ENCODE measurements around the gene MORC3. TPM values are rescaled to one million over a fixed set of nuclear protein-coding genes. Genes with fewer than 3 reads are reported as not detected.

The MORC3 gene, protein sequence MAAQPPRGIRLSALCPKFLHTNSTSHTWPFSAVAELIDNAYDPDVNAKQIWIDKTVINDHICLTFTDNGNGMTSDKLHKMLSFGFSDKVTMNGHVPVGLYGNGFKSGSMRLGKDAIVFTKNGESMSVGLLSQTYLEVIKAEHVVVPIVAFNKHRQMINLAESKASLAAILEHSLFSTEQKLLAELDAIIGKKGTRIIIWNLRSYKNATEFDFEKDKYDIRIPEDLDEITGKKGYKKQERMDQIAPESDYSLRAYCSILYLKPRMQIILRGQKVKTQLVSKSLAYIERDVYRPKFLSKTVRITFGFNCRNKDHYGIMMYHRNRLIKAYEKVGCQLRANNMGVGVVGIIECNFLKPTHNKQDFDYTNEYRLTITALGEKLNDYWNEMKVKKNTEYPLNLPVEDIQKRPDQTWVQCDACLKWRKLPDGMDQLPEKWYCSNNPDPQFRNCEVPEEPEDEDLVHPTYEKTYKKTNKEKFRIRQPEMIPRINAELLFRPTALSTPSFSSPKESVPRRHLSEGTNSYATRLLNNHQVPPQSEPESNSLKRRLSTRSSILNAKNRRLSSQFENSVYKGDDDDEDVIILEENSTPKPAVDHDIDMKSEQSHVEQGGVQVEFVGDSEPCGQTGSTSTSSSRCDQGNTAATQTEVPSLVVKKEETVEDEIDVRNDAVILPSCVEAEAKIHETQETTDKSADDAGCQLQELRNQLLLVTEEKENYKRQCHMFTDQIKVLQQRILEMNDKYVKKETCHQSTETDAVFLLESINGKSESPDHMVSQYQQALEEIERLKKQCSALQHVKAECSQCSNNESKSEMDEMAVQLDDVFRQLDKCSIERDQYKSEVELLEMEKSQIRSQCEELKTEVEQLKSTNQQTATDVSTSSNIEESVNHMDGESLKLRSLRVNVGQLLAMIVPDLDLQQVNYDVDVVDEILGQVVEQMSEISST
- 5.8 to 7.4 TPM (median 6.4 TPM) in 5 replicates for total RNA-seq (2022; extraction: Qiagen RNA extraction)

GRCh38 chr21:36319767-36320420 lies at the start of gene MORC3:
MORC3 (plus strand) TSS chr21:36320197; CDS start chr21:36320265, 68 bp downstream.

DNA sequence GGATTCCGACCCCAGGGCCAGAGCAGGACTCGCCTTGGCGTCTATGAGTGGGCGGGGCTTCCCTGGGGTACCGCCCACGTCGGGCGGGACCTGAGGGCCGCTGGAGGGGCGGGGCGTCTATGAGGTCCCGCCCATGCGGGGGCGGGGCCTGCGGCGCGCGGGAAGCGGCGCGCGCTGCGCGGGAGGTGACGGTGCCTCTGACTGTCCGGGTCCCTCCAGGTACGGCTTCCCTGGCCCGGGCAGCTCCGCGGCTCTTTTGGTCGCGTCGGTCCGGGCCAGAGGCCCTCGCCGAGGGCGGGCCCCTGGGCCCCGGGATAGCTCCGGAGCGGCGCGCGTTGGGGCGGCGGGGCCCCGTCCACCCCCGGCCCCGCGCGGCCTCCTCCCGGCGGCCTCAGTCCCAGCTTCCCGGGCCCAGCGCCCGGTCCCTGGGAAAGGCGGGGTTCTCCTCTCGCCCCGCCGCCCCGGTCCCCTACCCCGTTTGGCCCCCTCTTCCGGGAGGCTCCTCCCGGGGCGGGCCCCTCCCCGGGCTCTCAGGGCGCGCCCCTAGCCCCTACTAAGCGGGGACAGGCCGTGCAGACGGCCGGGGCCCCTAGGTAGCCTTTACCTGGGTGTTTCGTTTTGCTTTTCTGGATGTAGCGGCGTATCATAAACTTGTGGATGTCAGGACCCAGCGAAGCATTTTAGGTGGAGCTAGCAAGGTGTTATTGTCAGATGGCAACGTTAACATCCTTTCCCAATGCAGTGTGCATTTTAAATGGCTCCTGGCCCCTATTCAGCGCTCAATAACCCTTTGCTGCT lies 65.4 kb downstream of the MORC3 start, which contains the start of gene CHAF1B:
Gene CHAF1B (plus strand): TSS at position 160 of the 798 bp plus-strand sequence. CDS start 745 bp downstream, outside the sequence.

Other genes starting within 250 kb of the MORC3 start
- 10.7 to 14.1 TPM (median 13.5 TPM) in 5 replicates for gene CBR3, start 185.1 kb upstream of the MORC3 start, total RNA-seq (2022; extraction: Qiagen RNA extraction)
- 3.1 to 5.1 TPM (median 3.5 TPM) in 5 replicates for gene DOP1B, start 163.4 kb upstream of the MORC3 start, total RNA-seq (2022; extraction: Qiagen RNA extraction)
- 11.0 to 12.4 TPM (median 11.7 TPM) in 5 replicates for gene CHAF1B, start 65.2 kb downstream of the MORC3 start, total RNA-seq (2022; extraction: Qiagen RNA extraction)
- gene CLDN14, start 159.9 kb downstream of the MORC3 start, total RNA-seq (2022; extraction: Qiagen RNA extraction), result not detected in 5 replicates